Measurements from ENCODE around the gene AIF1L.

AIF1L gene

GRCh38 chr9:131103024-131103423, 6.7 kb downstream of the AIF1L start:
- no peak overlapping the region for H3K27ac ChIP-seq
- TF ChIP-seq CTCF (IDR thresholded peaks at IDR 0.05) (no peak), ZFX (IDR thresholded peaks at IDR 0.05; ENCODE audit: borderline replicate concordance) (no peak)

- TF ChIP-seq CTCF (IDR thresholded peaks at IDR 0.05): no peak
- TF ChIP-seq ZFX (IDR thresholded peaks at IDR 0.05; ENCODE audit: borderline replicate concordance): no peak
- H3K27ac ChIP-seq: no peak overlapping the region
These were observed 7.2 kb downstream of the AIF1L start for GRCh38 chr9:131103535-131103934.

- no peak overlapping the region for H3K27ac ChIP-seq
- TF ChIP-seq CTCF (IDR thresholded peaks at IDR 0.05) (no peak), ZFX (IDR thresholded peaks at IDR 0.05; ENCODE audit: borderline replicate concordance) (no peak)
These were observed 7.8 kb downstream of the AIF1L start for GRCh38 chr9:131104016-131104740.

GRCh38 chr9:131105952-131106351, 9.6 kb downstream of the AIF1L start:
- TF ChIP-seq CTCF (IDR thresholded peaks at IDR 0.05): no peak
- TF ChIP-seq ZFX (IDR thresholded peaks at IDR 0.05; ENCODE audit: borderline replicate concordance): no peak
- H3K27ac ChIP-seq: no peak overlapping the region

- TF ChIP-seq CTCF (IDR thresholded peaks at IDR 0.05) (no peak), ZFX (IDR thresholded peaks at IDR 0.05; ENCODE audit: borderline replicate concordance) (no peak)
- H3K27ac ChIP-seq: no peak overlapping the region
These were observed 11.4 kb downstream of the AIF1L start for GRCh38 chr9:131107760-131108159.

GRCh38 chr9:131111186-131111853, 15.0 kb downstream of the AIF1L start:
- no peak overlapping the region for H3K27ac ChIP-seq
- TF ChIP-seq ZFX (IDR thresholded peaks at IDR 0.05; ENCODE audit: borderline replicate concordance) (no peak), CTCF (IDR thresholded peaks at IDR 0.05) (no peak)

GRCh38 chr9:131111854-131112311, 15.6 kb downstream of the AIF1L start:
- H3K27ac ChIP-seq: no peak overlapping the region
- TF ChIP-seq ZFX (IDR thresholded peaks at IDR 0.05; ENCODE audit: borderline replicate concordance) (no peak), CTCF (IDR thresholded peaks at IDR 0.05) (no peak)

All from 22Rv1 (cell line).